ENCODE results near the gene FAM180A. TPM values are rescaled to one million over a fixed set of nuclear protein-coding genes. Genes with fewer than 3 reads are reported as not detected.

Gene FAM180A
- polyA plus RNA-seq, 1 donor from 2014 or later, result not detected

GRCh38 chr7:135712796-135713195 is 35.8 kb downstream of the FAM180A start:
- H3K4me3 ChIP-seq (ENCODE audit: low read length), result no peak overlapping the region
- no peaks in the 10 kb centered on the region for H3K9me2 ChIP-seq (ENCODE audit: insufficient read depth, low read length)
- no peaks in the 10 kb centered on the region for H4K20me1 ChIP-seq (ENCODE audit: insufficient read depth)
- no peaks in the 10 kb centered on the region for H3K36me3 ChIP-seq (ENCODE audit: insufficient read depth, low read length)
- H3K4me2 ChIP-seq (ENCODE audit: low read length), result no peak overlapping the region
- H3K79me2 ChIP-seq (replicated peaks; ENCODE audit: insufficient read depth, low read length), result no peaks in the 10 kb centered on the region
- no peak overlapping the region for H3K9ac ChIP-seq (ENCODE audit: low read length)
- H3F3A ChIP-seq (ENCODE audit: insufficient read depth, low read length, poor library complexity, severe bottlenecking), result no peaks in the 10 kb centered on the region
- no peaks in the 10 kb centered on the region for H3K27me3 ChIP-seq (ENCODE audit: insufficient read depth, low read depth, low read length)
- H3K27ac ChIP-seq (ENCODE audit: low read length), result no peak overlapping the region
- no peak overlapping the region for H2AFZ ChIP-seq (ENCODE audit: low read depth, low read length)
- TF ChIP-seq EZH2 (IDR thresholded peaks at IDR 0.05; ENCODE audit: borderline replicate concordance, insufficient read depth, low read length, poor library complexity, severe bottlenecking), result no peak
- TF ChIP-seq SMC3 (conservative IDR thresholded peaks at IDR 0.05; ENCODE audit: poor library complexity), result no peak
- TF ChIP-seq POLR2AphosphoS5 (IDR thresholded peaks at IDR 0.05), result no peak
- no peak for TF ChIP-seq TAF1 (IDR thresholded peaks at IDR 0.05; ENCODE audit: low read depth)
- no peak for TF ChIP-seq MXI1 (conservative IDR thresholded peaks at IDR 0.05; ENCODE audit: poor library complexity, severe bottlenecking)
- TF ChIP-seq RAD21 (conservative IDR thresholded peaks at IDR 0.05), result no peak
- TF ChIP-seq REST (IDR thresholded peaks at IDR 0.05; ENCODE audit: borderline replicate concordance), result no peak
- TF ChIP-seq CTCF (IDR thresholded peaks at IDR 0.05; ENCODE audit: poor library complexity, severe bottlenecking), result no peak
- TF ChIP-seq EP300 (conservative IDR thresholded peaks at IDR 0.05; ENCODE audit: poor library complexity, severe bottlenecking), result no peak
- no peaks in the 10 kb centered on the region for H3K9me3 ChIP-seq (ENCODE audit: low read length)

- Histone ChIP-seq H3K9me2 (ENCODE audit: insufficient read depth, low read length) (no peaks in the 10 kb centered on the region), H3K36me3 (ENCODE audit: insufficient read depth, low read length) (no peaks in the 10 kb centered on the region), H3K4me3 (ENCODE audit: low read length) (no peak overlapping the region), H4K20me1 (ENCODE audit: insufficient read depth) (no peaks in the 10 kb centered on the region), H3K27me3 (ENCODE audit: insufficient read depth, low read depth, low read length) (no peaks in the 10 kb centered on the region), H2AFZ (ENCODE audit: low read depth, low read length) (no peak overlapping the region), H3K4me2 (ENCODE audit: low read length) (no peak overlapping the region), H3K79me2 (replicated peaks; ENCODE audit: insufficient read depth, low read length) (no peaks in the 10 kb centered on the region), H3K27ac (ENCODE audit: low read length) (no peak overlapping the region), H3F3A (ENCODE audit: insufficient read depth, low read length, poor library complexity, severe bottlenecking) (no peaks in the 10 kb centered on the region), H3K9ac (ENCODE audit: low read length) (no peak overlapping the region), H3K9me3 (ENCODE audit: low read length) (no peaks in the 10 kb centered on the region)
- TF ChIP-seq REST (IDR thresholded peaks at IDR 0.05; ENCODE audit: borderline replicate concordance), result no peak
- TF ChIP-seq SMC3 (conservative IDR thresholded peaks at IDR 0.05; ENCODE audit: poor library complexity), result no peak
- TF ChIP-seq POLR2AphosphoS5 (IDR thresholded peaks at IDR 0.05), result no peak
- no peak for TF ChIP-seq RAD21 (conservative IDR thresholded peaks at IDR 0.05)
Measured at GRCh38 chr7:135712182-135712782, 36.3 kb downstream of the FAM180A start.
